22Rv1 (cell line): ENCODE measurements around the gene GJB3.

Experiments used
- CTCF ChIP-seq: fragments of 450-650 bp; IDR thresholded peaks from 2 replicates; pipeline ENCODE4 v1.5.1; 2017; ENCODE audit warnings: mild to moderate bottlenecking
- ZFX ChIP-seq: fragments of 450-650 bp; IDR thresholded peaks from 2 replicates; pipeline ENCODE4 v1.6.1; 2017; ENCODE audit warnings: antibody characterized with exemption, borderline replicate concordance

DNA sequence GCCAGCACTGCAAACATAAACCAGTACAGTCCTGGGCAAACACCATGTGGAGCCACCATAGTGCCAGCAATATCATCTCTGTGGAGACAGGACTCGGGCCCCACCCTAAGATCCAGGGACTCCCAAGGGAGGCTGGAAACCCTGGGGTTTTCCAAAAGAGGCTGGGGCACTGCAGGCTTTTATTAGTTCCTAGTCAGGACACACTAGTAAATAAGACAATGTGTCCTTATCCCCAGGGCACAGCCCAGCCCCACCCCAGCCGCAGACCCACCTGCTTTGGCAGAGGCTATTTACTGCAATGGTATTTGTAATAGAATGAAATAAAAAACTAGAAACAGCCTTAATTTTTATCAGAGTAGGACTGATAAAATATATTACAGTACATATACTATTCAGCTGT is 486 bp upstream of the GJB3 start:
- TF ChIP-seq CTCF (no peak), ZFX (no peak)
